MM.1S (cell line): Measurements from ENCODE around the gene DHX38.

Experiments
- CTCF ChIP-seq: fragments of 300-600 bp; sonication (generic); IDR thresholded peaks from 2 replicates; pipeline ENCODE4 v1.5.1; 2016; ENCODE audit warnings: antibody characterized with exemption, low read length, mixed read lengths
- EZH2 ChIP-seq: fragments of 300-600 bp; sonication (generic); optimal IDR thresholded peaks from 2 replicates; pipeline ENCODE3; 2017; ENCODE audit warnings: low read depth, mild to moderate bottlenecking, antibody characterized with exemption, low read length, mixed read lengths
- EZH2phosphoT487 ChIP-seq: fragments of 300-600 bp; sonication (generic); IDR thresholded peaks from 2 replicates; pipeline ENCODE4 v1.6.1; 2018; ENCODE audit warnings: antibody characterized with exemption, low read length

DNA sequence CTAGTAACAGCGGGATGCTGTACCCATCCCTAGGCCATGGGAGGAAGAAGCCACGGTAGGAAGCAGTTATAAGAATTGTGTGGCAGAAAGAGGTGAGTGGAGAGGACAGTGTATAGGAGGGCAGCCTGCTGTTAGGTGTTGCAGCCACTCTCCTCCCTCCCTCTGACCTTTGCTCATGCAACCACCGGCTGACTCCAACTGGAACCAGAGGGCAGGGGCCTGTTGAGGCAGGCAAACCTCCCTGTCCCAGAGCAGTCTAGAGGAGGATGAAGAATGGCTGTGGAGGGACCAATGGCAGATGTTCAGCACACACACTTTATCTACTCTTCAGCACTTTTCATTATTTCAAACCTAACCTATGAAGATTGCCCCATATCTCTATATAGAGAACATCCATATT lies 2.4 kb upstream of the DHX38 start:
- no peak for TF ChIP-seq CTCF
- no peak for TF ChIP-seq EZH2phosphoT487
- no peak for TF ChIP-seq EZH2
